Hepatocyte (in vitro differentiated cells): ENCODE measurements around the gene ATP7B. TPM values are rescaled to one million over a fixed set of nuclear protein-coding genes. Genes with fewer than 3 reads are reported as not detected.

Experiments used
- DNase-seq: peaks from one replicate; pipeline ENCODE4 v3.0.0-alpha.2; 2016; ENCODE audit warnings: low spot score
- H2AFZ ChIP-seq: fragments of 200-600 bp; sonication (generic); 2 replicates; pipeline ENCODE4 v1.6.0; 2016; ENCODE audit warnings: antibody characterized with exemption, mild to moderate bottlenecking
- H3K27ac ChIP-seq: fragments of 200-600 bp; sonication (generic); 2 replicates; pipeline ENCODE4 v1.5.1; 2016; ENCODE audit warnings: mild to moderate bottlenecking
- H3K27me3 ChIP-seq: fragments of 200-600 bp; sonication (generic); 2 replicates; pipeline ENCODE4 v1.6.1; 2016
- H3K36me3 ChIP-seq: fragments of 200-600 bp; sonication (generic); replicated peaks from 2 replicates; pipeline ENCODE4 v1.5.1; 2016; ENCODE audit warnings: low read depth; ENCODE audit not compliant: insufficient read depth
- H3K4me1 ChIP-seq: fragments of 200-600 bp; sonication (generic); 2 replicates; pipeline ENCODE4 v1.5.1; 2016; ENCODE audit warnings: mild to moderate bottlenecking, moderate library complexity; ENCODE audit not compliant: insufficient read depth
- H3K4me2 ChIP-seq: fragments of 200-600 bp; sonication (generic); 2 replicates; pipeline ENCODE4 v1.6.0; 2016
- H3K4me3 ChIP-seq: fragments of 200-600 bp; sonication (generic); 2 replicates; pipeline ENCODE4 v1.5.1; 2016; ENCODE audit warnings: mild to moderate bottlenecking
- H3K79me2 ChIP-seq: fragments of 200-600 bp; sonication (generic); 2 replicates; pipeline ENCODE4 v1.6.0; 2017; ENCODE audit warnings: mild to moderate bottlenecking
- H3K9me2 ChIP-seq: fragments of 200-600 bp; sonication (generic); replicated peaks from 2 replicates; pipeline ENCODE4 v1.6.0; 2017; ENCODE audit warnings: mild to moderate bottlenecking; ENCODE audit not compliant: insufficient read depth
- H3K9me3 ChIP-seq: fragments of 200-600 bp; sonication (generic); 2 replicates; pipeline ENCODE4 v1.5.1; 2016; ENCODE audit warnings: low read depth, mild to moderate bottlenecking
- H4K20me1 ChIP-seq: fragments of 200-600 bp; sonication (generic); 2 replicates; pipeline ENCODE4 v1.6.0; 2016; ENCODE audit warnings: mild to moderate bottlenecking; ENCODE audit not compliant: insufficient read depth, poor library complexity, severe bottlenecking
- EZH2 ChIP-seq: fragments of 200-600 bp; sonication (generic); IDR thresholded peaks from 2 replicates; pipeline ENCODE4 v1.6.1; 2016; ENCODE audit warnings: antibody characterized with exemption, mild to moderate bottlenecking, borderline replicate concordance
- EZH2phosphoT487 ChIP-seq: fragments of 200-600 bp; sonication (generic); IDR thresholded peaks from one replicate; pipeline ENCODE4 v1.6.1; 2018; ENCODE audit warnings: antibody characterized with exemption, mild to moderate bottlenecking, low read depth, moderate library complexity; ENCODE audit not compliant: unreplicated experiment, severe bottlenecking
- WGBS: methylation state at CpG from one replicate; pipeline ENCODE4 v1.1.6; 2016; ENCODE audit warnings: low lambda C conversion rate; ENCODE audit errors: missing lambda C conversion rate; 5-methylcytosine and 5-hydroxymethylcytosine counted together
- polyA plus RNA-seq: library from polyadenylated mRNA; unstranded; fragments of >200 nt; fragmentation: Nextera tagmentation; extraction: Ambion mirVana; gene quantifications from 2 replicates; pipeline ENCODE4 v1.2.1, GENCODE V29; 2016
- total RNA-seq: library from RNA; depleted of rRNA; stranded (reverse); fragments of >200 nt; gene quantifications from 2 replicates; pipeline ENCODE4 v1.2.3, GENCODE V29; 2014
- TF ChIP-seq, protein P1 (sequence below): fragments of 200-600 bp; sonication (generic); IDR thresholded peaks from 2 replicates; pipeline ENCODE4 v1.5.1; 2016; ENCODE audit warnings: antibody characterized with exemption, mild to moderate bottlenecking; ENCODE audit not compliant: poor library complexity

The ATP7B gene
- total and polyA plus RNA-seq, 2 experiments from 2014 or later, result 47.3 to 70.0 TPM

DNA sequence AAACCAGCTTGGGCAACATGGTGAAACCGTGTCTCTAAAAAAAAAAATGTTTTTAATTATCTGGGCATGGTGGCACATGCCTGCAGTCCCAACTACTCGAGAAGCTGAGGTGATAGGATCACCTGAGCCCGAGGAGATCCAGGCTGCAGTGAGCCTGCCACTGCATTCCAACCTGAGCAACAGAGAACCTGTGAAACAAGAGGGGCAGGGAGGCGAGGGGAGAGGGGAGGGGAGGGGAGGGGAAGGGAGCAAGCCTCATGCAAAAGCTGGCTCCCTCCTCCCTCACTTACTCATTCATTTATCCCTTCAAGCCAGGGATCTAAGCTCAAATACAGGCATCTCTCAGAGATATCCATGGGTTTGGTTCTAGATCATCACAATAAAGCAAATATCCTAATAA, 8.9 kb downstream of the ATP7B start:
- TF ChIP-seq, protein P1, sequence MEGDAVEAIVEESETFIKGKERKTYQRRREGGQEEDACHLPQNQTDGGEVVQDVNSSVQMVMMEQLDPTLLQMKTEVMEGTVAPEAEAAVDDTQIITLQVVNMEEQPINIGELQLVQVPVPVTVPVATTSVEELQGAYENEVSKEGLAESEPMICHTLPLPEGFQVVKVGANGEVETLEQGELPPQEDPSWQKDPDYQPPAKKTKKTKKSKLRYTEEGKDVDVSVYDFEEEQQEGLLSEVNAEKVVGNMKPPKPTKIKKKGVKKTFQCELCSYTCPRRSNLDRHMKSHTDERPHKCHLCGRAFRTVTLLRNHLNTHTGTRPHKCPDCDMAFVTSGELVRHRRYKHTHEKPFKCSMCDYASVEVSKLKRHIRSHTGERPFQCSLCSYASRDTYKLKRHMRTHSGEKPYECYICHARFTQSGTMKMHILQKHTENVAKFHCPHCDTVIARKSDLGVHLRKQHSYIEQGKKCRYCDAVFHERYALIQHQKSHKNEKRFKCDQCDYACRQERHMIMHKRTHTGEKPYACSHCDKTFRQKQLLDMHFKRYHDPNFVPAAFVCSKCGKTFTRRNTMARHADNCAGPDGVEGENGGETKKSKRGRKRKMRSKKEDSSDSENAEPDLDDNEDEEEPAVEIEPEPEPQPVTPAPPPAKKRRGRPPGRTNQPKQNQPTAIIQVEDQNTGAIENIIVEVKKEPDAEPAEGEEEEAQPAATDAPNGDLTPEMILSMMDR, result no peak
- TF ChIP-seq EZH2 (no peak), EZH2phosphoT487 (no peak)
- 53% methylated on average over 3 of the region's 4 CpGs for WGBS
- Histone ChIP-seq H3K27ac (no peak overlapping the region), H3K4me3 (no peak overlapping the region), H4K20me1 (no peaks in the 10 kb centered on the region), H3K9me2 (no peaks in the 10 kb centered on the region), H3K9me3 (no peaks in the 10 kb centered on the region), H3K4me1 (peaks cover 54% of the 10 kb centered on the region), H3K79me2 (peaks cover 69% of the 10 kb centered on the region), H2AFZ (no peak overlapping the region), H3K36me3 (no peaks in the 10 kb centered on the region), H3K27me3 (no peaks in the 10 kb centered on the region), H3K4me2 (no peak overlapping the region)
- no peak for DNase-seq

DNA sequence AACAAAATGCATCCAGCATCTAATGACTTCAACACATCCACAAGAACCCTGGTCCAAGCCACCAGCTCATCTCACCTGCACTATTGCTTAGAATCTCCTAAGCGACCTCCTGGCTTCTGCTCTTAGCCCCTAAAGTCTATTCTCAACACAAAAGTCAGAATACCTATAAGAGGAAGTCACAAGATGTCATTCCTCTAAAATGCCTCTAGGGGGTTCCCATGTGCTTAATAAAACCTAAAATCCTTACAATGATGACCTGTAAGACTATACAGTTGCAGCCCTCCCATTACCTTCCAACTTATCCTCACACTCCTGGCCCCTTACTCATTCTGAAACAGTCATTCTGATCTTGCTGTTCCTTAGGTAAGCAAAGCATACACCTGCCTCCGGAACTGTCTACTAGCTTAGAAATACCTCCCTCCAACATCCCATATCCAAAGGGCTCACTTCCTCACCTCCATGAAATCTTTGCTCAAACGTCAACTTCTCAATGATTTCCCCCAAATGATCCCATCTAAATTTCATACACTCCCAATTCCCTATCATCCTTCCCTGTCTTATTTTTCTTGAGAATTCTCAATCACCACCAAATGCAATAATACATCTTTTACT, 10.0 kb downstream of the ATP7B start:
- WGBS, result 58% methylated on average over 3 of the region's 3 CpGs
- Histone ChIP-seq H3K4me1 (peaks cover 51% of the 10 kb centered on the region), H3K27ac (no peak overlapping the region), H3K4me2 (no peak overlapping the region), H3K9me3 (no peaks in the 10 kb centered on the region), H3K4me3 (no peak overlapping the region), H4K20me1 (no peaks in the 10 kb centered on the region), H3K9me2 (no peaks in the 10 kb centered on the region), H3K36me3 (no peaks in the 10 kb centered on the region), H3K79me2 (peaks cover 71% of the 10 kb centered on the region), H2AFZ (no peak overlapping the region), H3K27me3 (no peaks in the 10 kb centered on the region)
- TF ChIP-seq, protein P1, result peak; percentile 55
- TF ChIP-seq EZH2phosphoT487, result no peak
- DNase-seq, result peak; percentile 54

DNA sequence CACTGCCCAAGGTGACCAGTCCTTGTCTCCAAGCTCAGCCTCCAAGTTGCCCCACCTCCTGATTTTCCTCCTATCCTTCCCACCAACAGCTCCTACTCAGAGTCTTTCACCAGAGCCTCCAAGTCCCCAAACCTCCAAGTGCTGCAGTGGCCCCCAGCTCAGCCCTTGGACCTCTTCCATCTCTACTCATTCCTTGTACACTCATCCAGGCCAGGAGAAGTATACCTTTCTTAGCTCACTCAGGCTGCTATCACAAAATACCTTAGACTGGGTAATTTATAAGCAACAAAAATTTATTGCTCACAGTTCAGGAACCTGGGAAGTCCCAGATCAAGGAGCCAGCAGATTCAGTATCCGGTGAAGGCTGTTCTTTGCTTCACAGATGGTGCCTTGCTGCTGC, 11.3 kb downstream of the ATP7B start:
- no peak for DNase-seq
- Histone ChIP-seq H2AFZ (no peak overlapping the region), H3K79me2 (peaks cover 71% of the 10 kb centered on the region), H3K36me3 (no peaks in the 10 kb centered on the region), H3K4me2 (peak overlapping the region; percentile 69), H3K9me3 (no peaks in the 10 kb centered on the region), H3K27me3 (no peaks in the 10 kb centered on the region), H3K27ac (peak overlapping the region; percentile 74), H3K4me1 (peaks cover 52% of the 10 kb centered on the region), H3K4me3 (no peak overlapping the region), H3K9me2 (no peaks in the 10 kb centered on the region), H4K20me1 (no peaks in the 10 kb centered on the region)
- TF ChIP-seq EZH2 (no peak), EZH2phosphoT487 (no peak)
- TF ChIP-seq, protein P1, result no peak
- WGBS, result 67% methylated on average over 1 of the region's 1 CpG
